Measurements from ENCODE around the gene DPF1. TPM values are rescaled to one million over a fixed set of nuclear protein-coding genes. Genes with fewer than 3 reads are reported as not detected.

The DPF1 gene
- total and polyA plus RNA-seq, 2 donors (not counting 1 experiment from before 2014, with no cell fraction given) = not detected

- Mint-ChIP-seq H3K9me3 (ENCODE audit: insufficient read depth) (no peaks in the 10 kb centered on the region), H3K27ac (no peak overlapping the region), H3K27me3 (no peaks in the 10 kb centered on the region), H3K4me1 (no peaks in the 10 kb centered on the region), H3K4me3 (no peak overlapping the region)
- H3K36me3 ChIP-seq (replicated peaks in 1 of 2; ENCODE audit: control extremely low read depth in 1 of 2, control insufficient read depth in 1 of 2, extremely low read depth in 1 of 2, insufficient read depth in 2 of 2, low read length in 1 of 2) = peaks cover 3 to 84% of the 10 kb centered on the region in 2 experiments
- no peak overlapping the region for H2AFZ ChIP-seq (ENCODE audit: insufficient read depth, low read depth, low read length, poor library complexity, severe bottlenecking)
- DNase-seq (no peak), ATAC-seq (ENCODE audit: low read depth) (no peak)
- H3K27me3 ChIP-seq (replicated peaks in 1 of 4; ENCODE audit: control extremely low read depth in 1 of 4, control insufficient read depth in 3 of 4, insufficient read depth in 4 of 4, low read length in 3 of 4) = no peaks in the 10 kb centered on the region
- peaks cover 20% of the 10 kb centered on the region for H3K79me2 ChIP-seq (ENCODE audit: control insufficient read depth, insufficient read depth, low read length)
- ChIA-PET CTCF (interaction anchor here (0.7 kb wide), 1 partner anchor 183 kb away, joined by 3 read pairs; no protein-coding TSS in a partner anchor), POLR2A (no interaction called here)
- H3K9ac ChIP-seq (ENCODE audit: low read length) = no peak overlapping the region
- WGBS (ENCODE audit: insufficient coverage) = 99% methylated on average over 5 of the region's 5 CpGs
- H3K4me3 ChIP-seq (ENCODE audit: control extremely low read depth in 1 of 5, extremely low read depth in 1 of 5, insufficient read depth in 1 of 5, low read depth in 2 of 5, low read length in 4 of 5) = no peak overlapping the region
- H3K9me3 ChIP-seq (ENCODE audit: control extremely low read depth in 1 of 3, control insufficient read depth in 2 of 3, insufficient read depth in 1 of 3, low read length in 2 of 3) = peaks cover 0 to 26% (median 10%) of the 10 kb centered on the region in 3 donors
- no peak for TF ChIP-seq EZH2 (IDR thresholded peaks at IDR 0.05; ENCODE audit: borderline replicate concordance, insufficient read depth, low read depth, low read length, poor library complexity, severe bottlenecking)
- TF ChIP-seq CTCF (IDR thresholded peaks at IDR 0.05) = no peak
- intact Hi-C loops (cut with micrococcal nuclease) = no loop called here
- no peaks in the 10 kb centered on the region for H3K4me1 ChIP-seq (ENCODE audit: control insufficient read depth in 2 of 2, insufficient read depth in 2 of 2, low read length in 2 of 2)
- no peak overlapping the region for H3K27ac ChIP-seq (ENCODE audit: low read length in 2 of 2)
- H3K4me2 ChIP-seq (replicated peaks; ENCODE audit: low read depth, low read length, poor library complexity, severe bottlenecking) = no peak overlapping the region
- H4K20me1 ChIP-seq (ENCODE audit: control insufficient read depth, insufficient read depth, low read length, poor library complexity, severe bottlenecking) = peaks cover 35% of the 10 kb centered on the region
Observed at GRCh38 chr19:38162094-38162493, 61.9 kb downstream of the DPF1 start.

Small RNAs within 50 kb of the gene (small RNA-seq; reads per million reads assigned to genes)
- gene RN7SL663P (ENCODE audit: insufficient read length, low read depth, low replicate concordance) = not detected

Other genes starting within 250 kb of the DPF1 start
- gene PPP1R14A, start 32.2 kb upstream of the DPF1 start, total RNA-seq = 24.0 and 25.9 TPM in 2 replicates
- 32.6 and 33.8 TPM in 2 replicates for gene PPP1R14A, start 32.2 kb upstream of the DPF1 start, polyA plus RNA-seq
- gene SPINT2, start 40.4 kb upstream of the DPF1 start, total RNA-seq = 70.0 and 78.5 TPM in 2 replicates
- 49.1 and 50.0 TPM in 2 replicates for gene SPINT2, start 40.4 kb upstream of the DPF1 start, polyA plus RNA-seq
- gene C19orf33, start 80.0 kb upstream of the DPF1 start, total RNA-seq = 1.2 and 2.0 TPM in 2 replicates
- not detected in 2 replicates for gene C19orf33, start 80.0 kb upstream of the DPF1 start, polyA plus RNA-seq
- 30.6 and 31.6 TPM in 2 replicates for gene YIF1B, start 91.7 kb upstream of the DPF1 start, total RNA-seq
- gene YIF1B, start 91.7 kb upstream of the DPF1 start, polyA plus RNA-seq = 39.5 and 58.3 TPM in 2 replicates
- gene KCNK6, start 95.6 kb upstream of the DPF1 start, total RNA-seq = 3.7 and 4.4 TPM in 2 replicates
- gene KCNK6, start 95.6 kb upstream of the DPF1 start, polyA plus RNA-seq = 1.5 and 3.4 TPM in 2 replicates
- gene CATSPERG, start 111.6 kb upstream of the DPF1 start, total RNA-seq = 31.2 and 33.8 TPM in 2 replicates
- 6.6 and 6.7 TPM in 2 replicates for gene CATSPERG, start 111.6 kb upstream of the DPF1 start, polyA plus RNA-seq
- 77.1 and 88.1 TPM in 2 replicates for gene PSMD8, start 150.3 kb upstream of the DPF1 start, total RNA-seq
- 77.1 and 122 TPM in 2 replicates for gene PSMD8, start 150.3 kb upstream of the DPF1 start, polyA plus RNA-seq
- 0.34 TPM in 2 replicates for gene GGN, start 163.8 kb upstream of the DPF1 start, total RNA-seq
- not detected in 2 replicates for gene GGN, start 163.8 kb upstream of the DPF1 start, polyA plus RNA-seq
- gene SPRED3, start 164.5 kb upstream of the DPF1 start, total RNA-seq = 1.1 and 1.2 TPM in 2 replicates
- gene SPRED3, start 164.5 kb upstream of the DPF1 start, polyA plus RNA-seq = 1.7 and 2.0 TPM in 2 replicates
- gene FAM98C, start 178.9 kb upstream of the DPF1 start, total RNA-seq = 44.1 and 45.3 TPM in 2 replicates
- 62.0 and 73.5 TPM in 2 replicates for gene FAM98C, start 178.9 kb upstream of the DPF1 start, polyA plus RNA-seq
- 0.20 TPM in 1 of 2 replicates, not detected in the other for gene RASGRP4, start 202.0 kb upstream of the DPF1 start, total RNA-seq
- gene RASGRP4, start 202.0 kb upstream of the DPF1 start, polyA plus RNA-seq = 0.98 and 1.5 TPM in 2 replicates
- 3.3 and 3.8 TPM in 2 replicates for gene RYR1, start 209.5 kb upstream of the DPF1 start, total RNA-seq
- gene RYR1, start 209.5 kb upstream of the DPF1 start, polyA plus RNA-seq = 0.06 and 0.43 TPM in 2 replicates